ENCODE results near the gene FBLN7.

DNA sequence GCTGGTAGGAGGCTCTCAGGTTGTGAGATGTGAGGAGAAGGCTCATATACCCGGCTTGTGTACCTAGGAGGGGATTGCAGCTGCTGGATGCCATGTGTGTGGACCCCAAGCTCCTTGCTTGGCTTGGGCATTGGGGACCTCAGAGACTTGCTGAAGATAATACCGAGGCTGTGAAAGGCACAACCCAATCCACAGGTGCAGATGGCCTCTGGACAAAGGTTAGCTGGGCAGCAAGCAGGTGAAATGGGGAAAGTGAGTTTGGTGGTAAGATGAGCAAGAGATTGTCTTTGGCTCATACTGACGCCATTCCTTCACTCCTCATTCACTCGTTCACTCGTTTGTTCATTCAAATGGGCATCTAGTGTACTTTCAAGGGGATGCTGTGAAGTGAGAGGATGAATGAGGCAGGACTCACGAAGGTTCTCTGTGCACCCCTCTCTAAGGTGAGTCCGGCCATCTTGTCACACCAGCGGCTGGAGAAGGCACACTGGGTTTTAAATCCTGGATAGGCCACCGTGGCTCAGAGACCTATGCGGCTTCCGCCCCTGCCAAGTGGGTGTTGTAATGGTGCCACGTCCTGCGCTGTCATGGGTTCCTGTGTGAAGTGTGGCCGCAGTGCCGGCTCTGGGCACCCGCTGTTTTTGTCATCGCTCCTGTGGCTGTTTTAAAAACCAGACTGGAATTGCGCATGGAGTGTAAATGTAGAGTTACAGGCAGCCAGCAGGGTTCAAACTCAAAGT, 13.7 kb downstream of the FBLN7 start:
- TF ChIP-seq POLR2A (IDR thresholded peaks at IDR 0.05) = no peak
- TF ChIP-seq, protein P1, sequence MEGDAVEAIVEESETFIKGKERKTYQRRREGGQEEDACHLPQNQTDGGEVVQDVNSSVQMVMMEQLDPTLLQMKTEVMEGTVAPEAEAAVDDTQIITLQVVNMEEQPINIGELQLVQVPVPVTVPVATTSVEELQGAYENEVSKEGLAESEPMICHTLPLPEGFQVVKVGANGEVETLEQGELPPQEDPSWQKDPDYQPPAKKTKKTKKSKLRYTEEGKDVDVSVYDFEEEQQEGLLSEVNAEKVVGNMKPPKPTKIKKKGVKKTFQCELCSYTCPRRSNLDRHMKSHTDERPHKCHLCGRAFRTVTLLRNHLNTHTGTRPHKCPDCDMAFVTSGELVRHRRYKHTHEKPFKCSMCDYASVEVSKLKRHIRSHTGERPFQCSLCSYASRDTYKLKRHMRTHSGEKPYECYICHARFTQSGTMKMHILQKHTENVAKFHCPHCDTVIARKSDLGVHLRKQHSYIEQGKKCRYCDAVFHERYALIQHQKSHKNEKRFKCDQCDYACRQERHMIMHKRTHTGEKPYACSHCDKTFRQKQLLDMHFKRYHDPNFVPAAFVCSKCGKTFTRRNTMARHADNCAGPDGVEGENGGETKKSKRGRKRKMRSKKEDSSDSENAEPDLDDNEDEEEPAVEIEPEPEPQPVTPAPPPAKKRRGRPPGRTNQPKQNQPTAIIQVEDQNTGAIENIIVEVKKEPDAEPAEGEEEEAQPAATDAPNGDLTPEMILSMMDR (IDR thresholded peaks at IDR 0.05) = no peak

All from lower leg skin (tissue), 3 donors.